ENCODE measurements around the gene TENT4B.
"Not testable (repeated sequence)": the region's sequence is repeated elsewhere in the genome, so short reads cannot be mapped to it uniquely, and the experiment has no call there.

TENT4B gene

GRCh38 chr16:50238314-50238713 lies 85.2 kb downstream of the TENT4B start:
- no peak for DNase-seq

- DNase-seq = no peak
These were observed 85.8 kb downstream of the TENT4B start for GRCh38 chr16:50238868-50239301.

- not testable (repeated sequence) for DNase-seq
These were observed 89.9 kb downstream of the TENT4B start for GRCh38 chr16:50243024-50243423.

GRCh38 chr16:50244140-50244503 lies 91.0 kb downstream of the TENT4B start:
- no peak for DNase-seq

GRCh38 chr16:50244504-50245416 lies 91.7 kb downstream of the TENT4B start:
- no peak for DNase-seq

GRCh38 chr16:50245417-50246298 lies 92.6 kb downstream of the TENT4B start:
- DNase-seq = peak in 1 of 4 experiments; percentile 30

- DNase-seq = no peak
These were observed 93.4 kb downstream of the TENT4B start for GRCh38 chr16:50246299-50247122.

- no peak for DNase-seq
These were observed 94.2 kb downstream of the TENT4B start for GRCh38 chr16:50247123-50247905.

- no peak for DNase-seq
These were observed 95.0 kb downstream of the TENT4B start for GRCh38 chr16:50247906-50248608.

- DNase-seq = no peak
These were observed 95.7 kb downstream of the TENT4B start for GRCh38 chr16:50248845-50249244.

GRCh38 chr16:50251375-50252081 lies 98.4 kb downstream of the TENT4B start:
- DNase-seq = no peak

GRCh38 chr16:50252082-50252611 lies 99.0 kb downstream of the TENT4B start:
- no peak for DNase-seq

GRCh38 chr16:50252874-50253513 lies 99.9 kb downstream of the TENT4B start:
- DNase-seq = no peak

GRCh38 chr16:50253514-50253910 lies 100.4 kb downstream of the TENT4B start:
- DNase-seq = no peak

GRCh38 chr16:50254072-50254471 lies 101.0 kb downstream of the TENT4B start:
- no peak for DNase-seq

- no peak for DNase-seq
These were observed 102.4 kb downstream of the TENT4B start for GRCh38 chr16:50255538-50255937.

GRCh38 chr16:50256604-50257003 lies 103.5 kb downstream of the TENT4B start:
- no peak for DNase-seq

- DNase-seq = no peak
These were observed 104.8 kb downstream of the TENT4B start for GRCh38 chr16:50257876-50258275.

GRCh38 chr16:50259334-50260205 lies 106.5 kb downstream of the TENT4B start:
- no peak for DNase-seq

Data from activated naive CD4-positive, alpha-beta T cell (primary cell).